GM21737 (cell line): ENCODE results near the gene LYRM9.
"Not testable (repeated sequence)": the region's sequence is repeated elsewhere in the genome, so short reads cannot be mapped to it uniquely, and the experiment has no call there.

Source experiments
- ATAC-seq: cut with Tn5 transposase; IDR thresholded peaks from one replicate; pipeline ENCODE4 v1.9.1; 2021; ENCODE audit warnings: mild to moderate bottlenecking, moderate library complexity; ENCODE audit not compliant: unreplicated experiment

The LYRM9 gene

DNA sequence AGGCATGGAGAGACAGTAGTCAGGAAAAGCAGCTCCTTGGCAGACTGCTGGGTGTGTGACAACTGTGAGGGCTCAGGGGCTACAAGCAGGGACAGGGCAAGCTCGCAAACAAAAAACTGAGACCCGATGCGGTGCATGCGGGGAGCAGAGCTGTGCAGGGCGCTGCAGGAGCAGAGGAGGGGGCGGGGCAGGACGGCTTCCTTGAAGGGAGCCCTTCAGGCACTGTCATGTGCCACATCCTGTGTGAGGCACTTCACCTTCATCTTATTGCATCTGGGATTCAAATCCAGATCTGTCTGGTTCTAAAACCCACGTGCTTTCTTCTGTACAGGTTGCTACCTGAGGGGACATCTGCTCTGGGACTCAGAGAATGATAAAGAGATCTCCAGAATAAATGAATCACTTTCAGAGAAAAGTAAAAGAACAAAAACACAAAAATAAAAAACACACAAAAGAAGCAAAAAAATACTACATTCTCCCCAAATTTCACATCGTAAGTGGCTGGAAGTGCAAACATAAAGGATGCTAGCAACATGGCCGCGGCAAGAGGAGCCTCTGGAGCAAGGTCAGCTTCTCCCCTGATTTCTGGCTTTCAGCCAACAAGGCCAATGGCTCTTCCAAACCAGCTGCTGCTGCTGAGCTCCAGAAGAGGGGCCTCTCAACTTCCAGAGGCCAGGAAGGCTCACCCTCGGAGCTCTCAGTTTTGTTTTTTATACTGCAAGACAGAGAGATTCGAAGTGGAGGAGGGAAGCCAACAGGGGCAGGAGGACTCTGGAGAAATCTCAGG is 14.2 kb downstream of the LYRM9 start:
- no peak for ATAC-seq

DNA sequence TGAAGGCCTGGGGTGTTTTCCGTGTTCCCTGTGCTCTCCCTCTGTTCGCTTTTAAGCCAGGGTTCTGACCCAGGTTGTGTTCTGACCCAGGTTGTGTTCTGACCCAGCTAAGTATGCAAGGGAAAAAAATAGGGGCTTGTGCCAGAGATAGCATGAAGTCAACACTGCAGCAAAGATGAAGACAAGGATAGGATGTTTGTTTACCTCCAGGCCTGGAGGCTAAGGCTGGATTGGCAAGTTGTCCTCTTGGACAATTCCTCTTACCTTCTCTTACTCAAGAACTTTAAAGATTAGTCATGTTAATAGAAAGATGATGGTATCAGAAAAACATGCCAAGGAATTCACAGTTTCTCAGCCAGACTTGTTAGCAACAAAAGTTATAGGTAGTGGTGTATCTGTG is 19.4 kb downstream of the LYRM9 start:
- ATAC-seq, result no peak

DNA sequence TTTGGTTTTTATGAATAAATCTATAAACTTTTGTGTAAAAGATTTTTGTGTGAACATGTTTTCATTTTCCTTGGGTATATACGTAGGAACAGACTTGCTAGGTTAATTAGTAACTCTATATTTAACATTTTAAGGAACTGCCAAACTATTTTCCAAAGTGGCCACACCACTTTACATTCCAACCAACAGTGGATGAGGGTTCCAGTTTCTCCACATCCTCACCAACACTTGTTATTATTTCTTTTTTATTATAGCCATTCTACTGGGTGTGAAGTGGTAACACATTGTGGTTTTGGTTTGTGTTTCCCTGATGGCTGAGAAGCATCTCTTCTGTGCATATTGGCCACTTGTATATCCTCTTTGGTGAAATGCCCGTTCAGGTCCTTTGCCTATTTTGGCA is 20.0 kb downstream of the LYRM9 start:
- ATAC-seq, result no peak

DNA sequence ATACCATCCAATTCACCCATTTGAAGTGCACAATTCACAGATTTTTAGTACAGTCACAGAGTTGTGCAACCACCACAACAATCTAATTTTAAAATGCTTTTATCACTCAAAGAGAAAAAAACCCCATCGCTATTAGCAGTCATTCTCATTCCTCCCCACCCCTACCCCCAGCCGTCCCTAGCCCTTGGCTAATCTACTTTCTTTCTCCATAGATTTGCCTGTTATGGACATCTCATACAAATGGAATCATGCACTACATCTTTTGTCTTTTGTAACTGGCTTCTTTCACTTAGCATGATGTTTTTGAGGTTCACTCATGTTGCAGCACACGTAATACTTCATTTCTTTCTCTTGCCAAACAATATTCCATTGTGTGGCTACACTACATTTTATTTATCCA is 20.4 kb downstream of the LYRM9 start:
- no peak for ATAC-seq

DNA sequence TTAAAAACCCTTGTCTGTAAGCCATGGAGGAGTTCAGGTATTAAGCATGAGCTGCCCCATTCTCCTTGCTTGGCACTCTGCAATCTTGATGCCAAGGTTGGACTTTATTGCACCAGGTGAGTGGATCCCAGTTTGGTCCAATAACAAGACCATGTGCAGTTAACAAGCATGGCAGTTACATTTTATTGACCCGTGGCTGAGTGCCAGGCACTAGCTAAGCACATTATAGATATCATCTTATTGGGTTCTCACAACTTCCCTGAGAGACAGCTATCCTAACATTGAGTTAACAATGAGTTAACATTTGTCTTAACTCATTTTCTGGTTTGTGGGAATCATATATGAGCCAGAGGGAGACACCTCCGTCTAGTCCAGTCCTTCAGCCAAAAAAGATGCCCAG is 21.8 kb downstream of the LYRM9 start:
- ATAC-seq, result no peak

DNA sequence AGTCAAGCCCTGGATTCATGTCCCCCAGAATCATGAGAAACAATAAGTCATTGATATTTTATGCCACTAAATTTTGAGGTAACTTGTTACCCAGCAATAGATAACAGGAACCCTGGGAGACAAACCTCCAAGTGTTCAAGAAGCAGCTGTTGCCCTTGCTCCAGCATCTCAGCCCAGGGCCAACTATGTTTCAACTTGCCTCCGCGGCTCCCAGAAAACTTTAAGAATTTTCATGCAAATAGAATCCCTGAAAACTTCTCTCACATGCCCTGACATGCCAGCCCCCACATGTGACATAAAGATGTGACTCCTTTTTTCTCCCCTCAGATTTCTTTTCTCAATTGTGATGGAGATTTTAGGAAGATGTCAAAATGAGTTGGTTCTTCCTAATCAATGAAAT is 22.8 kb downstream of the LYRM9 start:
- ATAC-seq, result no peak

DNA sequence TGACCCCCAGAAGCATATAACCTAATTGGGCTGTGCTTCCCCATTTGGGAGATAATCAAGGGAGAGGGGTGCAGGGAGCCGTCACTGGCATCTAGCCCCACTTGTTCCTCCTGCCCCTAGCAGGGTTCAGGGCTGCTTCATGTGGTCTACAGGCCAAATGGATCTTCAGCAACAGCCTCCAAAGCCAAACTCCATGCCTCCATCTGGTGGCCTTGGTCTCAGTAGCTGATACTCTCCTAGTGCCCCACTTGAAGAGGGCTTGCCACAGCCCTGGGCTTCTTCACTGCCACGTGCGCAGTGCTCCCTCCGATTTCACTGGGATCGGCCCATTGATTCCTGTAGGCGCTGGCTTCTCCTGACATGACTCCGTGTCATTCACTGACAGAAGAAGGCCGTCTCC is 24.6 kb downstream of the LYRM9 start:
- no peak for ATAC-seq

DNA sequence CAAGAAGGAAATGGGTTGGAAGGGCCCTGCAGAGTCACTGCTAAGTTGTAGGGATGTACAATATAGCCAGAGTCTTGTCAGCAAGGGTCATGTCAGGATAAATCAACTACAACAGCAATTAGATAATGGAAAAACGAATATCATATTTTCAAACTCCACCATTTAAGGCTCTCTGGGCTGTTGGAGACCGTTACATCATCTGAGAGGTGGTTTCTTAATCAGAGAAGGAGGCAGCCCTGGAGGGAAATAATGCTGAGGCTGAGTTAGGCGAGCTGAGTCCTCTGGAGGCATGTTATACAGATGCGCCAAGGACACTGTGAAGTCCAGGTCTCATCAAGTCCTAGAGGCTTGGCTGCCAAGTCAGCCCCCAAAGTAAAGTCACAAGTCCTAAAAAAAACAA is 30.3 kb downstream of the LYRM9 start:
- no peak for ATAC-seq

DNA sequence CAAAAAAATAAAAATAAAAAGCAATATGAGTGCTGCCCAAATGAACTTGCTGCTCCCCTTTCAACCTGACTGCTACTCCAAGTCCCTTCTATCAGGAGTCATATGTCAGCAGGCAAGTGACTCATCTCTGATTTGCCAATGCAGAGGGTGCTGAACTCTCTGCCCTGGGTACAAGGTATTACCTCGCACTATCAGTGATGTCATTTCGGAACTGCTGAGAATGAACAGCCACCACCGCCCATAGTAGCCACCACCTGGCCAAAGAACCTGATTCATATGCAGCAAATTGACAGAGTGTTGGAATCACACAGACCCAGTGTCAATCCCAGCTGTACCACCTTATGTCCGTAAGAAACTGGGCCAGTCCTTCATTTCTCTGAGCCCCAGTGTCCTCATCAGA is 31.2 kb downstream of the LYRM9 start:
- no peak for ATAC-seq

DNA sequence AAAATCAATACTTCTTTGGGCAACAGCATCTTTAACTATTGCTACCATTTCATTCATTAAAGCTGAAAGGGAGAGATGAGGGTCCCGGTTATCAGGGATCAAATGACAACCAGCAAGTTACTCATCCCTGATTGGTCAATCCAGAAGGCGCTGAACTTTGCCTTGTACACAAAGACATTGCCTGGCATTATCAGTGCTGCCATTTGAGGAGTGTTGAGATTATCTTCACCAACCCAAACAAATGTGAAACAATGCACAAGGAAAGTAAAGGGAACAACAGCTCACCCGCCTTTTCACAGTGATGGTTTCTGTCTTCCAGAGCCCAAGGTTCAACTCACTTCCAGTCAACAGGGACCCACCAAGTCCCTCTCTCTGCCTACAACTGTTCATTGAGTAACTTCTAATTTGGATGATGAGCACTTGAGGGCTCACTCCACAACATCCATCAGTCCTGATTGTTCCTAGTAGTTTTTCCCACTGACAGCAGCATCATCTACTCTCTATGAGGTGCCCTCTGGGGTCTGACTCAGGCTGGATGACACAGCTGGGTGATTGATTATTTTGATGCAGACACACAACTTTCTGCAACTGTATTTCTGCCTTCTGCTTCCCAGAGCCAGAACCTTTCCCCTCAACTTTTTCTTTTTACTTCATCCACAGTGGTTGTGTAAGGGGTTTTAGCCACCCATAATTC is 32.0 kb downstream of the LYRM9 start:
- no peak for ATAC-seq

DNA sequence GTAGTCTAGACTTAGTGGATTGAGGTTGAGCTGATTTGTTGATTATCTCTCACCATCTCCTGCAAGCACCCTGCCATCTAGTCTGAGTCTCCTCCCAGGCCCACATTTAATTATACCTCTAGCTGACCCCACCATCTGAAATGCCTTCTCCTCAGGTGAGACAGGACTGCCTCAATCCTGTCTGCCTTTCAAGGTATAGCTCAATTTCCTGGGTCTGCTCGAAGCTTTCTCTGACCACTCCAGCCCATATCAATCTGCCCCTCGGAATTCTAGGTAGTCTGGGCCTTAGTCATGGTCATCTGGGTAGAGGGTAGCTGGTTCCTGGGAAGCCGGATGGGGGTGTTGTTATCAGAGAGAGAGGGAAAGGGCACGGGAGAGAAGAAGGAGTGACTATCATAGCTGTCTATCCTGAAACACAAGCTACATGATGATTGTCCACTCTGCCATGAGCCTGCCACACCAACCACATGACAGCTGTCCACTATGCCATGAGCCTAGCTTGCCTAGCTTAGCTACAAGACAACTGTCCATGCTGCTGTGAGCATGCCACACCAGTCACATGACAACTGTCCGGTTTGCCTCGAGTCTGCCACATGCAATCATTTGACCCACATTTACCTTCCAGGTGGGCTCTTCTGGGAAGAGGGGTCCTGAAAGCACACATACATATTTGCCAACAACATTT is 34.4 kb downstream of the LYRM9 start:
- no peak for ATAC-seq

DNA sequence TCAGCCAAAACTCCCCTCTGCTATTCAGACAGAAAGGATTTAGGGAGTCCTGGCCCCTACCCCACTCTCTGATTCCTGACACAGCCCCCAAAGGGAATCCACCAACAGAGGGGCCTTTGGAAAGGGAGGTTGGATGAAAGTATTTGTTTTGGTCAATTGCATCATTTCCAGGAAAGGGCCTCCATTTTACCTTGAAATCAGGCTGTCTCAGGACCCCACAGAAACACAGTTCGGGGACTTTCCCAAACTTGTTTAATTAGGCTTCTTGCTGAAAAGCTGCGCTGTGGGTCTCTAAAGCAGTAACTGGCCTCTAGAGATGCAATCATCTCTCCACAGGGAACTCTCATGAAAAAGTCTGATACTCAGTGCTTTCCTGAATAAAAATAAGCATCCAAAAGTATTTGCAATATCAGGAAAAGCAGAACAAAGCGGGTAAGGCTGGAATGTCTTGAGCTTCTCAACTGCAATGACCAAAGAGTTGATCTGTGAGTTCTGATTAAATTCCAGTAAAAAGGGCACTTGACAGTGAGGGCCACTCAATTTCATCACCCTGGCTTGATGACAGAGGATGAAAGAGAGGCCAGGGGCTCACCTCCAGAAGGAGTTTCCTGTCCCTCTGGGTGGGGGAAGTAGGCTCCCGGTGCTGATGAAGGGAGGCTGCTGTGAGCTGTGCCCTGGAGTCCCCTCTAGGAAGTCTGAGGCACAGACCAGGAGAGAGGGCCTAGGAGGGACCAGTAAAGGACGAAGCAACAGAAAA is 36.3 kb downstream of the LYRM9 start:
- no peak for ATAC-seq

DNA sequence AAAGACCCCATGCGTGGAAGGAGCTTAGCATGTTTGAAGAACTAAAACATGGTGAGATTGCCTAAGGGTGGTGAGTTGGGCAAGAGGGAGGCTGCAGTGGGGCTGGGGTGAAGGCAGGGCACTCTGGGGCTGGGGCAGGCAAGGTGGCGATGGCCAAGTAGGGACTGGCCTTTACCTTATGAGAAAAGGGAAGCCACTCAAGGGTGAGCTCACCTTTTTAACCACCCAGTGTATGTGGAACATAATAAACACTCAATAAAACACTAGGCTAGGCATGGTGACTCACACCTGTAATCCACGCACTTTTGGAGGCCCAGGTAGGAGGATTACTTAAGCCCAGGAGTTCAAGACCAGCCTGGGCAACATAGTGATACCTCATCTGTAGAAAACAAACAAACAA is 37.7 kb downstream of the LYRM9 start:
- ATAC-seq, result no peak

DNA sequence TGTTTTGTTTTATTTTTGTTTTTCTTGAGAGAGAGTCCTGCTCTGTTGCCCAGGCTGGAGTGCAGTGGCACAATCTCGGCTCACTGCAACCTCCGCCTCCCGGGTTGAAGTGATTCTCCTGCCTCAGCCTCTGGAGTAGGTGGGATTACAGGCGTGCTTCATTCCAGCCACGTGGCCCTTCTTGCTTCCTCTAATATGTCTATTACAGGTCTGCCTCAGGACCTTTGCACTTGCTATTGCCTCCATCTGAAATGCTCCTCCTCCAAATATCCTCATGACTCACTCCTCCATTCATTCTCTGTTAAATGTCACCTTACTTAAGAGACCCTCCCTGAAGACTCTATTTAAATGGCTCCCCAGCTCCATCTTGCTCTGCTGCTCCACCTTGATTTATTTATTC is 39.0 kb downstream of the LYRM9 start:
- no peak for ATAC-seq

DNA sequence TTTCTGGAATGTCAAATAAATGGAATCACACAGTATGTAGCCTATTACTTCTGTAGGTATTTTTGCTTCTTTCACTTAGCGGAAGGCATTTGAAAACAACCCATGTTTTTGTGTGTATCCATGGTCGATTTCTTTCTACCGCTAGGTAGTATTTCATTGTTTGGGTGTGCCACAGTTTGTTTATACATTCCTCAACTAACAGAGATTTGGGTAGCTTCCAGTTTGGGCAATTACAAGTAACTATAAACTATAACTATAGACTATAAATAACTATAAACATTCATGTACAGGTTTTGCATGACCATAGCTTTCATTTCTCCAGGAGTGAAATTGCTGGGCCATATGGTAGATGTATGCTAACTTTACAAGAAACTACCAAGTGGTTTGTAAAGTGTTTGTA is 40.1 kb downstream of the LYRM9 start:
- no peak for ATAC-seq

DNA sequence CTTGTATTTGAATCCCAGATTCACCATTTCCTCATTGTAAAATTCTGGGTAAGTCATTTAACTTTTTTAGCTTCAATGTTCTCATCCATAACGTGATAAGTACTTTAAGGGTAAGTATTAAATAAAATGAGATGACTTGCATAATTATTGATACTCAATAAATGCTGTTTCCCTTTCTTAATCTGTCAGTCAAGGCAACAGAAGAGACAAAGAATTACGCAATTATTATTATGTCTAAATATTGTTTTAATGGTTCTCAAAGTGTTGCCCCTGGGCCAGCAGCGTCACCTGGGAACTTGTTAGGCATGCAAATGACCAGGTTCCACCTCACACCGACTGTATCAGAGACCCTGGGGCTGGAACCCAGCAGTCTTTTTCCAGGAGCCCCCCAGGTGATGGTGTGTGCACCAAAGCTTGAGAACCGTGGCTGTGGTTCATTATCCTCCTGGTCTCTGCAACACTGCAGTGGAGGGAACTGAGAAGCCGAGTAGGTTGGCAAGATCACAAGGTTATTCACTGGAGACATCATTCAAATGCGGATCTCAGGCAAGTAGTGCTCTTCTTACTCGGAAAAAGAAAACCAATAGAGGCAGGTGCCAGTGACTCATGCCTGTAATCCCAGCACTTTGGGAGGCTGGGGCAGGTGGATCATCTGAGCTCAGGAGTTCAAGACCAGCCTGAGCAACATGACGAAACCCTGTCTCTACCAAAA is 43.5 kb downstream of the LYRM9 start:
- ATAC-seq, result no peak

DNA sequence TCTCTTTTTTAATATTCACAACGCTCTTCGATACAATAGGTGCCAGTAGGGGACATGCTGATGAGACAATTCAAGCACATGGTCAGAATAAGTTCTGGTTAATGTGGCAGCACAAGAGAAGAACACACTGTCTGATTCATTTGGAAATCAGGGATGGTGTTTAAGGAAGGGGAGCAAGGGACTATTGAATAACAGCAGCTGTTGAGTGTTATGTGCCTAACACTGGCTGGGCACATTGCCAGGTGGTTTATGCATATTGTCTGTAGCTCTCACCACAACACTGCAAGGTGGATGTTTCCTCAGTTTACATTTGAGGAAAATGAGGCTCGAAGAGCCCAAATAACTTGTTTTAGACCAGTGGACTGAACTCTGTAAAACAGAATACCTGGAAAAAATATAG is 44.2 kb downstream of the LYRM9 start:
- no peak for ATAC-seq

DNA sequence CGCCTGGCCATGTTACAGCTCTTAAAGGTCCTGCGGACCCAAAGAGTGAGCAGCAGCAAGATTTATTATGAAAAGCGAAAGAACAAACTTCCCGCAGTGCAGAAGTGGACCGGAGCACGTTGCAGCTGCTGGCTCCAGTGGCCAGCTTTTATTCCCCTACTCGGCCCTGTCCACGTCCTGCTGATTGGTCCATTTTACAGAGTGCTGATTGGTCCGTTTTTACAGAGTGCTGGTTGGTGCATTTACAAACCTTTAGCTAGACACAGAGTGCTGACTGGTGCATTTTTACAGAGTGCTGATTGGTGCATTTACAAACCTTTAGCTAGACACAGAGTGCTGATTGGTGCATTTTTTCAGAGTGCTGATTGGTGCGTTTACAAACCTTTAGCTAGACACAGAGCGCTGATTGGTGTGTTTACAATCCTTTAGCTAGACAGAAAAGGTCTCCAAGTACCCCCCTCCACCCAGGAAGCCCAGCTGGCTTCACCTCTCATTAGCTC is 46.3 kb downstream of the LYRM9 start:
- not testable (repeated sequence) for ATAC-seq

DNA sequence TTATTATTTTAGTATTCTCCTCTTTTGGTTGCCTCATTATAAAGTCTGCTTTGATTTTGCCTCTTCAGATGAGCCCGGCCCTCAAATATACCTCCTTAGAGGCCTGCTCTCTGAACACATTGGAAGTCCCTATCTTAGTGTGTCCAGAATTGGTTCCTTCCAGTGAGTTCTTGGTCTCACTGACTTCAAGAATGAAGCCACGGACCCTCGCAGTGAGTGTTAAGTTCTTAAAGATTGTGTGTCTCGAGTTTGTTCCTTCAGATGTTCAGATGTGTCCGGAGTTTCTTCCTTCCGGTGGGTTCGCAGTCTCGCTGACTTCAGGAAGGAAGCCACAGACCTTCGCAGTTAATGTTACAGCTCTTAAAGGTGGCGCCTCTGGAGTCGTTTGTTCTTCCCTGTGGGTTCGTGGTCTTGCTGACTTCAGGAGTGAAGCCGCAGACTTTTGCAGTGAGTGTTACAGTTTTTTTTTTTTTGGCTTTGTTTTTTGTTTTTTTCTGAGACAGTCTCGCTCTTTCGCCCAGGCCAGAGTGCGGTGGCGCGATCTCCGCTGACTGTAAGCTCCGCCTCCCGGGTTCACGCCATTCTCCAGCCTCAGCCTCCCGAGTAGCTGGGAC is 47.0 kb downstream of the LYRM9 start:
- ATAC-seq, result no peak
